Suprapubic skin (tissue), 4 donors: ENCODE data around the gene MGAT5B. TPM values are rescaled to one million over a fixed set of nuclear protein-coding genes. Genes with fewer than 3 reads are reported as not detected.
"Not testable (repeated sequence)": the region's sequence is repeated elsewhere in the genome, so short reads cannot be mapped to it uniquely, and the experiment has no call there.

ENCODE experiments used
- DNase-seq, 2 donors: peaks; one replicate each; pipeline ENCODE4 v3.0.0-alpha.2; 2019; ENCODE audit warnings: low spot score in 2 of 2
- H3K27ac ChIP-seq: fragments of 200-600 bp; sonication (generic); one replicate; pipeline ENCODE4 v1.5.1; 2019
- H3K27me3 ChIP-seq: fragments of 200-600 bp; sonication (generic); one replicate; pipeline ENCODE4 v1.5.1; 2019
- H3K36me3 ChIP-seq: fragments of 200-600 bp; sonication (generic); one replicate; pipeline ENCODE4 v1.5.1; 2019
- H3K4me1 ChIP-seq: fragments of 200-600 bp; sonication (generic); one replicate; pipeline ENCODE4 v1.5.1; 2019
- H3K4me3 ChIP-seq: fragments of 200-600 bp; sonication (generic); one replicate; pipeline ENCODE4 v1.5.1; 2019; ENCODE audit warnings: mild to moderate bottlenecking
- H3K9me3 ChIP-seq: fragments of 200-600 bp; sonication (generic); one replicate; pipeline ENCODE4 v1.5.1; 2019
- EP300 ChIP-seq: sonication (generic); formaldehyde crosslinking; IDR thresholded peaks from one replicate; pipeline ENCODE4 v1.6.1; 2017; ENCODE audit warnings: antibody characterized with exemption
- POLR2A ChIP-seq, 2 donors: fragments of 450-650 bp; IDR thresholded peaks; one replicate each; pipeline ENCODE4 v1.6.1; 2017; ENCODE audit warnings: antibody characterized with exemption in 2 of 2, mild to moderate bottlenecking in 2 of 2, moderate library complexity in 2 of 2
- POLR2AphosphoS5 ChIP-seq, 3 donors: sonication (generic); formaldehyde crosslinking; IDR thresholded peaks; one replicate each; pipeline ENCODE4 v1.6.1; 2017; ENCODE audit warnings: antibody characterized with exemption in 3 of 3
- WGBS: methylation state at CpG from one replicate; pipeline ENCODE4 v1.1.5; 2018; 5-methylcytosine and 5-hydroxymethylcytosine counted together
- total RNA-seq, 4 donors: library from RNA; depleted of rRNA; stranded (reverse); fragments of >200 nt; gene quantifications; one replicate each; pipeline ENCODE4 v1.1.0, GENCODE V29; 2016
- TF ChIP-seq, protein P1 (sequence below), 2 donors: fragments of 200-600 bp in 1 of 2; fragments of 450-650 bp in 1 of 2; sonication (generic) in 1 of 2; IDR thresholded peaks; one replicate each; pipeline ENCODE4 v1.5.1; 2016 to 2019; ENCODE audit warnings: antibody characterized with exemption in 2 of 2, mild to moderate bottlenecking in 1 of 2, moderate library complexity in 1 of 2

The MGAT5B gene
- total RNA-seq, 4 donors from 2014 or later: 0.26 to 0.72 (median 0.30) TPM; not detected in 1

GRCh38 chr17:76845541-76846017, 22.6 kb upstream of the MGAT5B start:
- Histone ChIP-seq H3K27ac (no peak overlapping the region), H3K4me3 (no peak overlapping the region), H3K36me3 (no peaks in the 10 kb centered on the region), H3K27me3 (peaks cover 67% of the 10 kb centered on the region), H3K4me1 (peaks cover under 1% of the 10 kb centered on the region), H3K9me3 (no peaks in the 10 kb centered on the region)
- TF ChIP-seq, protein P1, sequence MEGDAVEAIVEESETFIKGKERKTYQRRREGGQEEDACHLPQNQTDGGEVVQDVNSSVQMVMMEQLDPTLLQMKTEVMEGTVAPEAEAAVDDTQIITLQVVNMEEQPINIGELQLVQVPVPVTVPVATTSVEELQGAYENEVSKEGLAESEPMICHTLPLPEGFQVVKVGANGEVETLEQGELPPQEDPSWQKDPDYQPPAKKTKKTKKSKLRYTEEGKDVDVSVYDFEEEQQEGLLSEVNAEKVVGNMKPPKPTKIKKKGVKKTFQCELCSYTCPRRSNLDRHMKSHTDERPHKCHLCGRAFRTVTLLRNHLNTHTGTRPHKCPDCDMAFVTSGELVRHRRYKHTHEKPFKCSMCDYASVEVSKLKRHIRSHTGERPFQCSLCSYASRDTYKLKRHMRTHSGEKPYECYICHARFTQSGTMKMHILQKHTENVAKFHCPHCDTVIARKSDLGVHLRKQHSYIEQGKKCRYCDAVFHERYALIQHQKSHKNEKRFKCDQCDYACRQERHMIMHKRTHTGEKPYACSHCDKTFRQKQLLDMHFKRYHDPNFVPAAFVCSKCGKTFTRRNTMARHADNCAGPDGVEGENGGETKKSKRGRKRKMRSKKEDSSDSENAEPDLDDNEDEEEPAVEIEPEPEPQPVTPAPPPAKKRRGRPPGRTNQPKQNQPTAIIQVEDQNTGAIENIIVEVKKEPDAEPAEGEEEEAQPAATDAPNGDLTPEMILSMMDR (IDR thresholded peaks at IDR 0.05): no peak
- TF ChIP-seq POLR2A (IDR thresholded peaks at IDR 0.05): no peak
- TF ChIP-seq EP300: no peak
- no peak for TF ChIP-seq POLR2AphosphoS5 (IDR thresholded peaks at IDR 0.05)
- 58% methylated on average over 6 of the region's 6 CpGs for WGBS
- no peak for DNase-seq

DNA sequence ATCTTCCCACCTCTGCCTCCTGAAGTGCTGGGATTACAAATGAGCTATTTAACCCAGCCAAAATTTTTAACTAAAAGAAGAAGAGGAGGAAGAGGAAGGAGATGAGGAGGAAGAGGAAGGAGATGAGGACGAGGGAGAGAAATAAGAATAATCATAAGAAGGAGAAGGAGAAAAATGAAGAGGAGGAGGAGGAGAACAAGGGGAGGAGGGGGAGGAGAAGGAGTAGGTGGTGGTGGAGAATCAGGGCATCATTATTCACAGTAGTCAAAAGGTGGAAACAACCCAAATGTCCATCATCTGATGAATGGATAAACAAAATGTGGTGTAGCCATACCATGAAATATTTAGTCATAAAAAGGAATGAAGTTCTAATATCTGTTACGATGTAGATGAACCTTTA, 21.2 kb upstream of the MGAT5B start:
- 85% methylated on average over 2 of the region's 2 CpGs for WGBS
- no peak for TF ChIP-seq POLR2AphosphoS5 (IDR thresholded peaks at IDR 0.05)
- TF ChIP-seq, protein P1 (IDR thresholded peaks at IDR 0.05): no peak
- TF ChIP-seq POLR2A (IDR thresholded peaks at IDR 0.05): no peak
- TF ChIP-seq EP300: no peak
- H3K27ac ChIP-seq: no peak overlapping the region

DNA sequence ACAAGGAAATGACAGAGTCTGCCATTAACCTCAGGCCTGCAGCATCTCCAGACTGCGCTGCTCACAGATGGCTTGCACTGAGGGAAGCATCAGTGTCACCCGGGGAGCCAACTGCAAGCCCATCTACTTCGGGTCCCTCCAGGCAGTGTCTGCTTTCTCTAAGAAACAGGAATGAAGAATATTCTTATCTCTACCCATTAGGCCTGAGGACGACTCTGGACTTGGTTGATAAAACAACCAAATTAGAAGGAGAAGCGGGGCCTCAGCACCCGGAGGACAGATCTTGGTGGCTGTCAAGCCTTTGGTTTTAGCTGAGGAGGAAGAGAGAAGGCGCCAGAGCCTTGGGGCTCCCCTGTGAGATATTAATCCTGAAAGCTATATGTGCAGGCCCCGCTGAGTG, 19.5 kb upstream of the MGAT5B start:
- H3K36me3 ChIP-seq: no peaks in the 10 kb centered on the region
- H3K9me3 ChIP-seq: no peaks in the 10 kb centered on the region
- H3K4me3 ChIP-seq: no peak overlapping the region
- no peaks in the 10 kb centered on the region for H3K4me1 ChIP-seq
- WGBS: 86% methylated on average over 8 of the region's 8 CpGs
- H3K27me3 ChIP-seq: peaks cover 60% of the 10 kb centered on the region
- no peak overlapping the region for H3K27ac ChIP-seq
- TF ChIP-seq POLR2A (IDR thresholded peaks at IDR 0.05): no peak
- TF ChIP-seq, protein P1 (IDR thresholded peaks at IDR 0.05): no peak
- TF ChIP-seq POLR2AphosphoS5 (IDR thresholded peaks at IDR 0.05): no peak
- TF ChIP-seq EP300: no peak
- no peak for DNase-seq

More for the DNA sequence above, 21.2 kb upstream of the MGAT5B start:
- no peak overlapping the region for H3K4me3 ChIP-seq
- no peaks in the 10 kb centered on the region for H3K9me3 ChIP-seq
- no peaks in the 10 kb centered on the region for H3K4me1 ChIP-seq
- DNase-seq: no peak
- peaks cover 66% of the 10 kb centered on the region for H3K27me3 ChIP-seq
- H3K36me3 ChIP-seq: no peaks in the 10 kb centered on the region

- H3K27ac ChIP-seq, H3K36me3 ChIP-seq, H3K4me1 ChIP-seq, H3K9me3 ChIP-seq, H3K4me3 ChIP-seq, DNase-seq: not testable (repeated sequence)
- WGBS: 84% methylated on average over 11 of the region's 11 CpGs
- peaks cover 58% of the 10 kb centered on the region for H3K27me3 ChIP-seq
Measured at GRCh38 chr17:76849160-76849559, 19.0 kb upstream of the MGAT5B start.

GRCh38 chr17:76852843-76853242, 15.4 kb upstream of the MGAT5B start:
- H3K36me3 ChIP-seq: no peaks in the 10 kb centered on the region
- WGBS: 61% methylated on average over 8 of the region's 8 CpGs
- H3K4me3 ChIP-seq: no peak overlapping the region
- H3K27me3 ChIP-seq: peaks cover 42% of the 10 kb centered on the region
- TF ChIP-seq POLR2A (IDR thresholded peaks at IDR 0.05): no peak
- DNase-seq: no peak
- H3K4me1 ChIP-seq: no peaks in the 10 kb centered on the region
- H3K9me3 ChIP-seq: no peaks in the 10 kb centered on the region
- no peak overlapping the region for H3K27ac ChIP-seq

- H3K9me3 ChIP-seq: no peaks in the 10 kb centered on the region
- WGBS: 95% methylated on average over 3 of the region's 3 CpGs
- H3K36me3 ChIP-seq: no peaks in the 10 kb centered on the region
- no peak for DNase-seq
- no peaks in the 10 kb centered on the region for H3K4me1 ChIP-seq
- no peak overlapping the region for H3K27ac ChIP-seq
- TF ChIP-seq, protein P1 (IDR thresholded peaks at IDR 0.05): no peak
- TF ChIP-seq EP300 (no peak), POLR2AphosphoS5 (IDR thresholded peaks at IDR 0.05) (no peak), POLR2A (IDR thresholded peaks at IDR 0.05) (no peak)
- peaks cover 36% of the 10 kb centered on the region for H3K27me3 ChIP-seq
- H3K4me3 ChIP-seq: no peak overlapping the region
Measured at GRCh38 chr17:76855105-76855504, 13.1 kb upstream of the MGAT5B start.
